Glutamatergic neuron (in vitro differentiated cells): ENCODE measurements around the gene THAP3. TPM values are rescaled to one million over a fixed set of nuclear protein-coding genes. Genes with fewer than 3 reads are reported as not detected.

Experiments used
- DNase-seq: peaks from one replicate; pipeline ENCODE4 v3.0.0; 2022
- H3K27ac Mint-ChIP-seq: one replicate; pipeline ENCODE4 v1.8.0; 2020; ENCODE audit warnings: mild to moderate bottlenecking, mixed read lengths, inconsistent platforms; ENCODE audit not compliant: unreplicated experiment
- H3K27me3 Mint-ChIP-seq: one replicate; pipeline ENCODE4 v1.8.0; 2020; ENCODE audit warnings: mild to moderate bottlenecking, moderate library complexity, mixed read lengths, inconsistent platforms; ENCODE audit not compliant: unreplicated experiment
- H3K36me3 Mint-ChIP-seq: one replicate; pipeline ENCODE4 v1.8.0; 2020; ENCODE audit warnings: mild to moderate bottlenecking, mixed read lengths, inconsistent platforms; ENCODE audit not compliant: unreplicated experiment
- H3K4me1 Mint-ChIP-seq: one replicate; pipeline ENCODE4 v1.8.0; 2020; ENCODE audit warnings: mild to moderate bottlenecking, low read depth, mixed read lengths, inconsistent platforms; ENCODE audit not compliant: unreplicated experiment
- H3K4me3 Mint-ChIP-seq: one replicate; pipeline ENCODE4 v1.8.0; 2020; ENCODE audit warnings: mild to moderate bottlenecking, mixed read lengths, inconsistent platforms; ENCODE audit not compliant: unreplicated experiment
- H3K9me3 Mint-ChIP-seq: one replicate; pipeline ENCODE4 v1.8.0; 2020; ENCODE audit warnings: mild to moderate bottlenecking, moderate library complexity, mixed read lengths, inconsistent platforms; ENCODE audit not compliant: unreplicated experiment
- CTCF ChIP-seq: fragments of 200-600 bp; sonication (generic); IDR thresholded peaks from one replicate; pipeline ENCODE4 v1.5.0; 2021; ENCODE audit not compliant: partially characterized antibody, unreplicated experiment
- total RNA-seq: library from RNA; stranded (reverse); fragmentation: NEBNext Ultra II Directional; extraction: Animal tissue kit (Norgen Biotek cat#: 25700); gene quantifications from one replicate; pipeline ENCODE4 v1.2.1, GENCODE V29; 2021; ENCODE audit not compliant: unreplicated experiment

The THAP3 gene
- total RNA-seq, 1 donor from 2014 or later: 30.2 TPM

DNA sequence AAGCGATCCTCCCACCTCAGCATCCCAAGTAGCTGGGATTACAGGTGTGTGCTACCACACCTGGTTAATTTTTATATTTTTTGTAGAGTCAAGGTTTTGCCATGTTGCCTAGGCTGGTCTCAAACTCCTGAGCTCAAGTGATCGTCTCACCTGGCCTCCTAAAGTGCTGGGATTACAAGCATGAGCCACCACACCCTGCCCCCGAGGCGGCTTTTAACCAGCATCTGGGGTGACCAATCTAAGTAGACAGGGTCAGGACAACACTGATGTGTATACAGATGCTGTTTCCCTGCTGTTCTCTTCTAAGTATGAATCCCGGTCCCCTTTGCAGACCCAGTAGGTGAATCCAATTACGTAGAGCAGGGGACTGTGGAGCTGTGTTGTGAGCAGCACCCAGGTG is 23.9 kb downstream of the THAP3 start:
- Mint-ChIP-seq H3K27me3 (peaks cover 7% of the 10 kb centered on the region), H3K27ac (no peak overlapping the region), H3K4me3 (no peak overlapping the region), H3K9me3 (peaks cover 2% of the 10 kb centered on the region), H3K36me3 (no peaks in the 10 kb centered on the region), H3K4me1 (peaks cover 13% of the 10 kb centered on the region)
- no peak for DNase-seq
- no peak for TF ChIP-seq CTCF

DNA sequence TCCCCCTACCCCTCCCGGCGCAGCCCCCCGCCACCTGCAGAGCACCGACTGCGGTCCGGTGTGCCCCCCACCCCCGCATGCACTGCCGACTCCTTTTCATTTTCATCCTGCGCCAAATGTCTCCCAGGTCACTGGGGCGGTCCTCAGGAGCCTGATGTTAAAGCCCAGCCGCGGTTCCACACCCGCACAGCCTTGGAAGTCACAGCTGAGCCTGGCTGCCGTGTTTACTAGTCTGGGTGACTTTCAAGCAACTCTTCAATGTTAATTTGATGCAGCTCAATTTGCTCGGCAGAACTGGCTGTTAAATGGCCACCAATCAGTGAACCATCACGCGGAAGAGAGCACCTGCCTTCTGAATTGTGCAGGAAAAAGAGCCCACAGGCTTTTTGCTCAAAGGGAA is 27.2 kb downstream of the THAP3 start:
- Mint-ChIP-seq H3K4me1 (peaks cover 17% of the 10 kb centered on the region), H3K4me3 (no peak overlapping the region), H3K9me3 (peaks cover 2% of the 10 kb centered on the region), H3K27ac (peak overlapping the region; percentile 80), H3K27me3 (peaks cover 5% of the 10 kb centered on the region), H3K36me3 (no peaks in the 10 kb centered on the region)
- peak; percentile 30 for DNase-seq
- no peak for TF ChIP-seq CTCF

DNA sequence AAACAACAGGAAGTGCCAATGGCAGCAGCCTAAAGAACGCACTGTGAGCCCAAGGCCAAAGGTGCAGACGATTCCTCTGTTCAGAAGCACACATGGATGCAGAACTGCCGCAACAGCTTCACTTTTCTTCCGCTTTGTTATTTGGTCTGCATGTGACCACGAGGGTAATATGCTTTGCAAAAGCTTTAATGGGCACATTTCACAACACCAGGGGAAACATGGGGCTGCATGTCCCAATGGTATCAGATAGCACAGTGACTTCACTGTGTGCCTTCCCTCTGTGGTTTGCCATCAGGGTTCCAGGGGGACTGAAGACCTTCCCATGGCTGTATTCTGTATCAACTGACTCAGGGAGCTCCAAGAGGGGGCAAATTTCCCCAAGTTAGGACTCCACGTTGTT is 28.3 kb downstream of the THAP3 start:
- no peak for TF ChIP-seq CTCF
- no peaks in the 10 kb centered on the region for H3K36me3 Mint-ChIP-seq
- peak overlapping the region; percentile 14 for H3K27ac Mint-ChIP-seq
- H3K9me3 Mint-ChIP-seq: peaks cover 2% of the 10 kb centered on the region
- DNase-seq: no peak
- H3K4me1 Mint-ChIP-seq: peaks cover 19% of the 10 kb centered on the region
- H3K4me3 Mint-ChIP-seq: no peak overlapping the region
- peaks cover 2% of the 10 kb centered on the region for H3K27me3 Mint-ChIP-seq

GRCh38 chr1:6653436-6654290 is 29.0 kb downstream of the THAP3 start:
- TF ChIP-seq CTCF: no peak
- Mint-ChIP-seq H3K27me3 (peaks cover 3% of the 10 kb centered on the region), H3K36me3 (no peaks in the 10 kb centered on the region), H3K27ac (peak overlapping the region; percentile 49), H3K4me1 (peaks cover 25% of the 10 kb centered on the region), H3K4me3 (no peak overlapping the region), H3K9me3 (peaks cover 3% of the 10 kb centered on the region)
- no peak for DNase-seq

DNA sequence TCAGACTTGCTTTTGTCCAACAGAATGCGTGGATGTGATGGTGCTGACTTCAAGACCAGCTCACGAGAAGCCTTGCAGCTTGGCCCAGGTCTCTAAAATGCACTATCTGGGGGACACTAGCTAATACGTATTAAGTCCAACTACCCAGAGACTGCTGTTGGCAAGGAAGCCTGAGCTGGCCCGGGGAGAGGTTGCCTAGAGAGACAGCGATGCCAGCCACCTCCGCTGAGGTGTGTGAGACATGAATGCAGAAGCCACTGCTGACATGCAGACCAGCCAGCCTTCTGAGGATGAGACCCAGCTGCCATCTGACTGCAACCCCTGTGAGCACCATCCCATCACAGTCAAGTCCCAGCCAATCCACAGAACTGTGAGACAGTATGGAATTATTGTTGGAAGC is 32.5 kb downstream of the THAP3 start:
- no peak for TF ChIP-seq CTCF
- Mint-ChIP-seq H3K4me3 (no peak overlapping the region), H3K27ac (no peak overlapping the region), H3K27me3 (peaks cover 4% of the 10 kb centered on the region), H3K36me3 (no peaks in the 10 kb centered on the region), H3K4me1 (peaks cover 29% of the 10 kb centered on the region), H3K9me3 (peaks cover 8% of the 10 kb centered on the region)
- no peak for DNase-seq
